ENCODE data around the gene KIAA1191.
"Not testable (repeated sequence)": the region's sequence is repeated elsewhere in the genome, so short reads cannot be mapped to it uniquely, and the experiment has no call there.

Gene KIAA1191

DNA sequence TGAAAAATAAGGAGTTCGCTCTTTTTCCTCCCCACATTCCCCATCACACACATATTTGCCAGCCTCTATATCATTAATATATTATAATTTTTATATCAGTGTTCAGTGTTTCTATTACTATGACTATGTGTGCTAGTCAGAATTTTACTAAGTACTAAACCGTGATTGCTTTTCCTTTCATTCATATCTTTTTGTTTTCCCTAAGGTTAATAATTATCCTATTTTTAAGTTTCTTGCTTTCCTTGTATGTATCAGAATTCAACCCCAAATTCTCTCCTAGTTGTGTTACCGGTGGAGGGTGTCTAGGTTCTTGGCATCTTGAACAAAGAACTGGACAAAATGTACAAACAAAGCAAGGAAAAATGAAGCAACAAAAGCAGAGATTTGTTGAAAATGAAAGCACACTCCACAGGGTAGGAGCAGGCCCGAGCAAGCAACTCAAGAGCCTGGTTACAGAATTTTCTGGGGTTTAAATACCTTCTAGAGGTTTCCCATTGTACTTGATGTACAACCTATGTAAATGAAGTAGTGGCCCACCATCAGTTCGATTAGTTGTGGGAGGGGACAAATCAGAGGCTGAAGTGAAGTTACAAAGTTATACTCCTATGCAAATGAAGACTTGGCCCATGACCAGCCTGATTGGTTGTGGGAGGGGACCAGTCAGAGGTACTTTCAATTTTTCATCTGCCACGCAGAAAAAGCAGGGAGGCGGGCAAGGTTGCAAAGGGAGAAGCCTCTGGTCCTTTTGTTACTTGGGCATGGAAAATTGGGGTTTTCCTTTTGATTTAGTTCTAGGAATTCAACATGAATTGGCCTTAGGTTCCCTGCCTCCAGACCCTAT, 43.8 kb downstream of the KIAA1191 start:
- DNase-seq (ENCODE audit: low spot score): no peak

DNA sequence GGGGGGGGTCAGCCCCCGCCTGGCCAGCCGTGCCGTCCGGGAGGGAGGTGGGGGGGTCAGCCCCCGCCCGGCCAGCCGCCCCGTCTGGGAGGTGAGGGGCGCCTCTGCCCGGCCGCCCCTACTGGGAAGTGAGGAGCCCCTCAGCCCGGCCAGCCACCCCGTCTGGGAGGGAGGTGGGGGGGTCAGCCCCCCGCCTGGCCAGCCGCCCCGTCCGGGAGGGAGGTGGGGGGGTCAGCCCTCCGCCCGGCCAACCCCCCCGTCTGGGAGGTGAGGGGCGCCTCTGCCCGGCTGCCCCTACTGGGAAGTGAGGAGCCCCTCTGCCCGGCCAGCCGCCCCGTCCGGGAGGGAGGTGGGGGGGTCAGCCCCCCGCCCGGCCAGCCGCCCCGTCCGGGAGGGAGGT, 56.2 kb downstream of the KIAA1191 start:
- DNase-seq (ENCODE audit: low spot score): not testable (repeated sequence)
